Esophagus (tissue), 2 donors: ENCODE data around the gene TBK1. TPM values are rescaled to one million over a fixed set of nuclear protein-coding genes. Genes with fewer than 3 reads are reported as not detected.

Source experiments
- H3K27ac ChIP-seq, 2 donors: one replicate each; pipeline ENCODE4 v1.5.1; 2013; ENCODE audit warnings: low read depth in 2 of 2, mild to moderate bottlenecking in 2 of 2, inconsistent platforms in 1 of 2, low read length in 1 of 2, moderate library complexity in 1 of 2
- H3K27me3 ChIP-seq, 2 donors: one replicate each; pipeline ENCODE4 v1.6.1; 2013; ENCODE audit warnings: low read length in 2 of 2, control low read depth in 1 of 2, mild to moderate bottlenecking in 1 of 2; ENCODE audit not compliant: insufficient read depth in 2 of 2, control insufficient read depth in 1 of 2
- H3K36me3 ChIP-seq, 2 donors: one replicate each; pipeline ENCODE4 v1.6.1; 2013; ENCODE audit warnings: low read length in 1 of 2; ENCODE audit not compliant: control insufficient read depth in 2 of 2, insufficient read depth in 2 of 2
- H3K4me1 ChIP-seq, 2 donors: one replicate each; pipeline ENCODE4 v1.6.1; 2013; ENCODE audit warnings: low read length in 1 of 2; ENCODE audit not compliant: control insufficient read depth in 2 of 2, insufficient read depth in 2 of 2
- H3K4me3 ChIP-seq, 2 donors: one replicate each; pipeline ENCODE4 v1.5.1; 2013; ENCODE audit warnings: low read length in 2 of 2, mild to moderate bottlenecking in 2 of 2, low read depth in 1 of 2, moderate library complexity in 1 of 2
- H3K9me3 ChIP-seq, 2 donors: one replicate each; pipeline ENCODE4 v1.6.1; 2013; ENCODE audit warnings: mild to moderate bottlenecking in 2 of 2, low read depth in 1 of 2, low read length in 1 of 2, moderate library complexity in 1 of 2; ENCODE audit not compliant: control insufficient read depth in 2 of 2, insufficient read depth in 1 of 2
- WGBS, 2 donors: extraction: QIAGEN DNeasy Blood & Tissue Kit; methylation state at CpG; one replicate each; pipeline ENCODE4 v1.1.7; 2013; 5-methylcytosine and 5-hydroxymethylcytosine counted together
- polyA plus RNA-seq, 2 donors: library from polyadenylated mRNA; stranded (reverse); fragments of 200-250 nt; gene quantifications; one replicate each; pipeline ENCODE4 v1.2.3, GENCODE V29; 2013
- donor health status: healthy with polysubstance abuse.
- donor health status: Bipolar disorder and iron deficiency.

The TBK1 gene
- polyA plus RNA-seq, 2 donors: 10.1 to 11.7 TPM

GRCh38 chr12:64550755-64551154 is 98.8 kb downstream of the TBK1 start:
- Histone ChIP-seq H3K27me3 (no peaks in the 10 kb centered on the region), H3K4me1 (no peaks in the 10 kb centered on the region), H3K27ac (no peak overlapping the region), H3K9me3 (no peaks in the 10 kb centered on the region), H3K4me3 (no peak overlapping the region), H3K36me3 (no peaks in the 10 kb centered on the region)
- WGBS, 2 donors: 59 to 72% methylated on average over 3 of the region's 3 CpGs

- Histone ChIP-seq H3K4me1 (no peaks in the 10 kb centered on the region), H3K36me3 (no peaks in the 10 kb centered on the region), H3K4me3 (no peak overlapping the region), H3K9me3 (no peaks in the 10 kb centered on the region), H3K27ac (no peak overlapping the region), H3K27me3 (no peaks in the 10 kb centered on the region)
- WGBS, 2 donors: 57 to 70% methylated on average over 7 of the region's 7 CpGs
Observed at GRCh38 chr12:64551676-64552075, 99.8 kb downstream of the TBK1 start.

Other genes starting within 250 kb of the TBK1 start
- gene KICS2, start 229.8 kb upstream of the TBK1 start, polyA plus RNA-seq: 1 to 10 TPM; 3.5 to 4.1 TPM
- 1 to 10 TPM; 2.9 to 8.0 TPM for gene C12orf56, start 61.4 kb upstream of the TBK1 start, polyA plus RNA-seq
- 10 to 100 TPM; 14.2 to 19.0 TPM for gene XPOT, start 47.7 kb upstream of the TBK1 start, polyA plus RNA-seq
- gene RASSF3, start 158.4 kb downstream of the TBK1 start, polyA plus RNA-seq: 10 to 100 TPM; 12.2 to 12.5 TPM